HG03558 (cell line): ENCODE data around the gene PRKAG3.
"Not testable (repeated sequence)": the region's sequence is repeated elsewhere in the genome, so short reads cannot be mapped to it uniquely, and the experiment has no call there.

Source experiments
- ATAC-seq: cut with Tn5 transposase; IDR thresholded peaks from one replicate; pipeline ENCODE4 v1.9.1; 2021; ENCODE audit warnings: moderate number of reproducible peaks; ENCODE audit not compliant: unreplicated experiment; ENCODE audit errors: extremely low read depth

Gene PRKAG3

GRCh38 chr2:218788529-218789255 lies 42.9 kb downstream of the PRKAG3 start:
- ATAC-seq = no peak

DNA sequence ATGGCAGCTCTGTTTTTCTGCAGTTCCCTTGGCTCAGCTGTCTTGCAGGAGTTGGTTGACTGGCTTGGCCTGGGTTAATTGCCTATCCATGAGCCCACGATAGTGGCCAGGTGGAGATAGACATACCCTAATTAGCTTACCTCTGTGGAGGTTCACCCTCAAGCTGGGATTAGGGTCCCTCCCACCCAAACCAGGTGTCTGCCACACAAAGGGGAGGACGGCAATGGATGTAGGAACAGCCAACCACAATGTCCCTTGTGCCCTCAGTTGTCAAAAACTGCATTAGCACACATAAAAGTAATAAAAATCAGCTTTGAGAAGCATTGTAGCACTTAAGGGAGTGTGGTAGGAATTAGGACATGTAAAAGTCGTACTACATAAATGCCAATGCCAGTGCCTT lies 45.5 kb downstream of the PRKAG3 start:
- no peak for ATAC-seq

GRCh38 chr2:218785103-218785502 lies 46.5 kb downstream of the PRKAG3 start:
- ATAC-seq = no peak

GRCh38 chr2:218783688-218784087 lies 47.9 kb downstream of the PRKAG3 start:
- ATAC-seq = no peak

DNA sequence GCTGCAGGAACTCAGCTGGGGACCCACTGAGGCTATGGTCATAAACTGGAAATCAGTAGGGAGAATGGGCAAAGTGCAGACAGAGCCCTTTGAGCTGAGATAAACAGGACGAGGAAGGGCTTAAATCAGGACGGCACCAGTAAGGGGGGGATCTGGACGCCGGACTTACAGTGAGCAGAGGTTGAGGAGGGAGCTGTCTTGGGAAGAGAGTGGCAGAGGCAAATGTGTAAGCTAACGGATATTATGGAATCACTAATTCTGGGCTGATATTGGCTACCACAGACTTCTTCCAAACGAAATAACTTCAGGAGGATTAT lies 49.1 kb downstream of the PRKAG3 start:
- ATAC-seq = no peak

DNA sequence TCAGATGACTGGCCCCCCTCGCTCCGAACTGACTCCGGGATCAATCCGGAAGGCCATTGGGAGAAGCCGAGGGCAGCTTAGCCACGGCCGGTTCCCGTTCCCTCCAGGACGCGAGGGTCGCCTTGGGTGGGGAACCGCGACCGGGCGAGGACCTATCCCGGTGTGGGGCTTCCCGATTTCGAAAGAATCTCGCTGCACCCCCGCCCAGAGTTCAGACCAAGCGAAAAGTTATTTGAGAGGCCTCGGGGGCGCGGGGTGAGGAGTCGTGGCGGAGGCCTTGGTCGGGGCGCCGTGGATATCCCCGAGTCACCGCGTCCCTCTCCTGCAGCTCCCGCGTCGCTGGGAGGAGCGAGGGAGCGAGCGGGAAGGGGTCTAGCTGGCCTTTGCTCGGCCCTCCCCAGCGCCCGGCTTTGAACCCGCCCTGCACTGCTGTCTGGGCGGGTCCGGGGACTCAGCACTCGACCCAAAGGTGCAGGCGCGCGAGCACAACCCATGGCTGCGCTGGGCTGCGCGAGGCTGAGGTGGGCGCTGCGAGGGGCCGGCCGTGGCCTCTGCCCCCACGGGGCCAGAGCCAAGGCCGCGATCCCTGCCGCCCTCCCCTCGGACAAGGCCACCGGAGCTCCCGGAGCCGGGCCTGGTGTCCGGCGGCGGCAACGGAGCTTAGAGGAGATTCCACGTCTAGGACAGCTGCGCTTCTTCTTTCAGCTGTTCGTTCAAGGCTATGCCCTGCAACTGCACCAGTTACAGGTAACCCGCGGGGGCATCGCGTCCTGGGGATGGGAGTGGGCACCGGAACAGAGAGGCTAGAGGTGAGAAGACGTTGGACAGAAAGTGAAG lies 49.7 kb downstream of the PRKAG3 start, which contains the start of gene CYP27A1:
Gene CYP27A1 (plus strand): TSS at position 457 of the 837 bp plus-strand sequence. CDS start 36 bp downstream, at position 493.
- ATAC-seq = no peak

DNA sequence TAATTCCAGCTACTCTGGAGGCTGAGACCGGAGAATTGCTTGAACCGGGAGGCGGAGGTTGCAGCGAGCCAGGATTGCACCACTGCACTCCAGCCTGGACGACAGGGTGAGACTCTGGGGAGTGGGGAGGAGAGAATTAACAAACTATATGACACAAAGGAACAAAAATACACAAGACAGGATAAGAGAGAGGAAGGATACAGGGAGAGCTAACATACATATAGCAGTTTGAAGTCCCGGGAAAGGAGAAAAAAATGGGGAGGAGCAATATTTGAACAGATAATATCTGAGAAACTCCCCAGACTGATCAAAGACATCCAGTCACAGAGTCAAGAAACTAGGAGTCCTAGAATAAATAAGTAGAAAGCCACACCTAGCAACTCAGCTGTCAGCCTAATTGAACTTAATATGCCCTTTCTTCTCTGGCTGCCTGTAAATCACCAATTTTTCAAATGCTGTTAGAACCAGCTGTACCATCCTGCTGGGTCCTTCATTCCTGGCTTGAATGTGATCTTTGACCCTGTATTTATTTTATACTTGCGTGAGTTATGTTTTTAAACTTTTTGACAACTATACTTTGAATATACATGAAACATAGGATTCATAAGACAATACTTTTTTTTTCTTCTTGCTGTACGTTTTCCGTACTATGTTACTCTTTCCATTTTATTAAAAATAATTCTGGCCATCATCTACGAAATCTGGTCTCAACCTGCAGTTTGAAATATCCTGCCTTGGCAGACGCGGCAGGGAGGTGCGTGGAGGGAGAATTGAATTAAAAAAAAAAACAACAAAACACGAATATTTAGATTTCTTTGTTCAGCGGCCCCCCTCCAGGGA lies 50.5 kb downstream of the PRKAG3 start:
- ATAC-seq = no peak

DNA sequence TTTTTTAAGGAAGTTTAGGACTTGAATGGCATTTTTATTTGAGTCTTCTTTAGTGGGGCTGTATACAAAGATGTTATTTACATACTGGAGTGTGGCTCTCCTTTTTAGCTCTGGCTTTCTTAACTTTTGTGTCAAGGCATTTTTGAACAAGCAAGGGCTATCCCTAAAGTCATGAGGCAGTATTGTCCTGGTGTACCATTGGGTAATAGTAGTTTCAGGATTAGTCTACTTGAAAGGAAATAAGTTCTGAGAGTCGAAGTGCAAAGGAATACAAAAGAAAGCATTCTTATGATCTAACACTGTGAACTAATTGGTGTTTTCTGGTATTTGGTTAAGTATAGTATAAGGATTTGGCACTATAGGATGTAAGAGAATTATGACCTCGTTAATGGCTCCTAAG lies 51.6 kb downstream of the PRKAG3 start:
- no peak for ATAC-seq

GRCh38 chr2:218777276-218777990 lies 54.2 kb downstream of the PRKAG3 start:
- no peak for ATAC-seq

GRCh38 chr2:218776488-218776887 lies 55.1 kb downstream of the PRKAG3 start:
- ATAC-seq = no peak

- ATAC-seq = no peak
Measured at GRCh38 chr2:218773881-218774280, 57.7 kb downstream of the PRKAG3 start.

- ATAC-seq = not testable (repeated sequence)
Measured at GRCh38 chr2:218772759-218773158, 58.8 kb downstream of the PRKAG3 start.
